NCI-H2171 (cell line): ENCODE data around the gene CNPY4.

Source experiments
- DNase-seq: peaks from one replicate; lab custom pipeline; 2025; lab: John Stamatoyannopoulos, UW

The CNPY4 gene

GRCh38 chr7:100119072-100119969 lies at the start of gene CNPY4, which contains the start of gene TAF6:
TSS of gene CNPY4 (plus strand) at chr7:100119634. CDS start at chr7:100119745, 111 bp downstream.
TSS of gene TAF6 (minus strand) at chr7:100119358. CDS start at chr7:100114209, 5,149 bp downstream.
- peak; percentile 95 for DNase-seq

GRCh38 chr7:100069991-100070390 lies 49.4 kb upstream of the CNPY4 start:
- no peak for DNase-seq

- no peak for DNase-seq
These were observed 48.3 kb upstream of the CNPY4 start for GRCh38 chr7:100071018-100071723.

GRCh38 chr7:100072462-100072861 lies 47.0 kb upstream of the CNPY4 start:
- DNase-seq: no peak

GRCh38 chr7:100074841-100075240 lies 44.6 kb upstream of the CNPY4 start:
- no peak for DNase-seq

- no peak for DNase-seq
These were observed 44.0 kb upstream of the CNPY4 start for GRCh38 chr7:100075418-100075817.

GRCh38 chr7:100077205-100077604 lies 42.2 kb upstream of the CNPY4 start:
- DNase-seq: no peak

- DNase-seq: no peak
These were observed 40.3 kb upstream of the CNPY4 start for GRCh38 chr7:100079024-100079560.

GRCh38 chr7:100080907-100081534 lies 38.4 kb upstream of the CNPY4 start:
- no peak for DNase-seq

GRCh38 chr7:100081535-100082102 lies 37.8 kb upstream of the CNPY4 start, which contains the start of gene ZNF3:
TSS of gene ZNF3 (minus strand) at chr7:100081723. CDS start at chr7:100077357, 4,366 bp downstream.
- peak; percentile 97 for DNase-seq

- DNase-seq: no peak
These were observed 36.5 kb upstream of the CNPY4 start for GRCh38 chr7:100082978-100083377.

- no peak for DNase-seq
These were observed 33.9 kb upstream of the CNPY4 start for GRCh38 chr7:100085515-100085914.

GRCh38 chr7:100087055-100087750 lies 32.2 kb upstream of the CNPY4 start:
- DNase-seq: no peak

- DNase-seq: no peak
These were observed 31.3 kb upstream of the CNPY4 start for GRCh38 chr7:100088095-100088620.

GRCh38 chr7:100088621-100089457 lies 30.6 kb upstream of the CNPY4 start, which contains the start of gene COPS6:
TSS of gene COPS6 (plus strand) at chr7:100088969. CDS start at chr7:100088991, 22 bp downstream.
- DNase-seq: peak; percentile 77

GRCh38 chr7:100089458-100090196 lies 29.8 kb upstream of the CNPY4 start:
- no peak for DNase-seq

- DNase-seq: no peak
These were observed 28.7 kb upstream of the CNPY4 start for GRCh38 chr7:100090527-100091410.
